ENCODE measurements around the gene NRF1.
A peak's percentile ranks its signal among the peaks of the same experiment; 100 is the strongest.
"Not testable (repeated sequence)": the region's sequence is repeated elsewhere in the genome, so short reads cannot be mapped to it uniquely, and the experiment has no call there.

The NRF1 gene

GRCh38 chr7:129611246-129612111 is at the start of gene NRF1:
TSS of gene NRF1 (plus strand) at chr7:129611720. CDS start at chr7:129657352, 45,632 bp downstream.
- peak; percentile 66 to 95 for DNase-seq

GRCh38 chr7:129566323-129566722 is 45.2 kb upstream of the NRF1 start:
- DNase-seq: not testable (repeated sequence)

- DNase-seq: no peak
Measured at GRCh38 chr7:129567377-129567776, 44.1 kb upstream of the NRF1 start.

- no peak for DNase-seq
Measured at GRCh38 chr7:129568240-129568639, 43.3 kb upstream of the NRF1 start.

GRCh38 chr7:129569326-129569725 is 42.2 kb upstream of the NRF1 start:
- no peak for DNase-seq

GRCh38 chr7:129569811-129570215 is 41.7 kb upstream of the NRF1 start:
- no peak for DNase-seq

GRCh38 chr7:129571201-129571600 is 40.3 kb upstream of the NRF1 start:
- DNase-seq: no peak

- no peak for DNase-seq
Measured at GRCh38 chr7:129572205-129572604, 39.3 kb upstream of the NRF1 start.

- DNase-seq: no peak
Measured at GRCh38 chr7:129574487-129574886, 37.0 kb upstream of the NRF1 start.

GRCh38 chr7:129575699-129576098 is 35.8 kb upstream of the NRF1 start:
- no peak for DNase-seq

- DNase-seq: no peak
Measured at GRCh38 chr7:129576138-129576537, 35.4 kb upstream of the NRF1 start.

GRCh38 chr7:129578829-129579228 is 32.7 kb upstream of the NRF1 start:
- no peak for DNase-seq

- not testable (repeated sequence) for DNase-seq
Measured at GRCh38 chr7:129586179-129586578, 25.3 kb upstream of the NRF1 start.

- DNase-seq: no peak
Measured at GRCh38 chr7:129588268-129588667, 23.3 kb upstream of the NRF1 start.

GRCh38 chr7:129591868-129592267 is 19.7 kb upstream of the NRF1 start:
- no peak for DNase-seq

GRCh38 chr7:129596386-129596785 is 15.1 kb upstream of the NRF1 start:
- DNase-seq: not testable (repeated sequence)

GRCh38 chr7:129597672-129598071 is 13.8 kb upstream of the NRF1 start:
- no peak for DNase-seq

GRCh38 chr7:129599174-129599573 is 12.3 kb upstream of the NRF1 start:
- DNase-seq: no peak

- not testable (repeated sequence) for DNase-seq
Measured at GRCh38 chr7:129603594-129603993, 7.9 kb upstream of the NRF1 start.

- not testable (repeated sequence) for DNase-seq
Measured at GRCh38 chr7:129604021-129604420, 7.5 kb upstream of the NRF1 start.

- no peak for DNase-seq
Measured at GRCh38 chr7:129604713-129605437, 6.6 kb upstream of the NRF1 start.

GRCh38 chr7:129605960-129606614 is 5.4 kb upstream of the NRF1 start:
- no peak for DNase-seq

- no peak for DNase-seq
Measured at GRCh38 chr7:129606803-129607202, 4.7 kb upstream of the NRF1 start.

Data from NCI-H187 (cell line).